ENCODE data around the gene ZHX3. TPM values are rescaled to one million over a fixed set of nuclear protein-coding genes. Genes with fewer than 3 reads are reported as not detected.

The ZHX3 gene
- total RNA-seq, 1 donor from 2014 or later = 21.1 TPM

GRCh38 chr20:41293269-41294037 is 24.1 kb downstream of the ZHX3 start:
- no peak for ATAC-seq

- no peak for ATAC-seq
These were observed 26.6 kb downstream of the ZHX3 start for GRCh38 chr20:41290804-41291389.

DNA sequence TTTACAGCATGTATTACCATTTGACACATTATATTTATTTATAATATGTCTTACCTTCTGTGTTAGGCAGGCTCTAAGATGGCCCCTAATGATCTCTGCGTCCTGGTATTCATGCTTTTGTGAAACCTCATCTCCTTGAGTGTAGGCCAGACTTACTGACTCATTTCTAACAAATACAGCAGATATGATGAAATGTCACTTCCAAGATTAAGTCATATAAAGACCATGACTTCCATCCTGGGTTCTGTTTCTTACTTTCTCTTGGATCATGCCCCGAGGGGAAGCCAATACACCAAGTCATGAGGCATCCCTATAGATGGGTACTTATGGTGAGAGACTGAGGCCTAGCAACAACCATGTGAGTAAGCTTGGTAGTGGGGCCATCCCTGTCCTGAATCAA is 30.2 kb downstream of the ZHX3 start:
- peak; percentile 59 for ATAC-seq

DNA sequence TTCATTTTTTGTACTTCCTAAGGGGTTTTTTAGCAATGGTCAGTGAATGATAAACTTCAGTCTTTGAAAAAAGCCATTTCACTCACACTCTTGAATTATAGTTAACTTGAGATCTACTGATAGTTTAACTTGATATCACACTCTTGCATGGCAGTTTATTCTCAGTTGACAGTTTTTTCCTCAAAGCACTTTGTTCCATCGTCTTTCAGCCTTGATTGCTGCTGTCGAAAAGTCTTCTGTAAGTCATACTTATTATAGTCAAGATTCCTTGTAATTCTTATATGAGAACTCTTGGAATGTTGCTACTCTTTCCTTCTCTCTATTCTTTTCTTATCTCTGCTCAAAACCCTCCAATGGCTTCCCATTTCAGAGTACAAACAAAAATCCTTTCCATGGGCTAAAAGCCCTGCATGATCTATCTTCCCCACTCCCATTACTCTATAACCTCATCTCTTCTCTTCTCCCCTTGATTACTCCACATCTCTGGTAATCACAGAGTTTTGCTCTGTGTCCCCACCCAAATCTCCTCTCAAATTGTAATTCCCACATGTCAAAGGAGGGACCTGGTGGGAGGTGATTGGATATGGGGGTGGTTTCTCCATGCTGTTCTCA is 31.2 kb downstream of the ZHX3 start:
- no peak for ATAC-seq

DNA sequence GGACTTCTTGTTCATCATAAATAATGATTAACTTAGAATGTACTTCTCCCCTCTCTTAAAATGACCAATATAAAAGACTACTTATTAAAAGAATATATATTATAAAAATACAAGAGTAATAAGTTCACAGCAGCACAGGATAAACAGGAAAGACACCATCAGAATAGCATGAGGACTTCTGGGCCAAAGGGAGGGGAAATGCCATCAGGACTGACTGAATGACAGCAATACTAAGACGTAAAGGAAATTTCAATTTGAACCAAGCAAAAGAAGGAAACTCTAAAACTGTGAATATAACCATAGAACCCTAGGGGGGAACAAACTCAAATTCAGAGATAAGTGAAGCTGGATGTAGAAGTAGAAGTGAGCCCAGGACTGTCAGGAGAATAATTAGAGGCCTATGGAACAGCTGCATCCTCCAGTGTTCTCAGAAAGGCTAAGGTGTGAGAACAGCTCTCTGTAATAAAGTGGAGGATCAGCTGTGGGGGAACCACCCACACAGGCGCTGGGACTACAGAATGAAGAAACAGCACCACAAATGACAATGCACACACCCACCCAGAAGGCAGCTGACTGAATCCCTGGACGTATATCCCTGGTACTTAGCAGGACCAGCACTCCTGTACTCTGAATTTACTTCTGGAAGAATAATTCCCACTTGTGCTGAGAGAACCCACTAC is 37.8 kb downstream of the ZHX3 start:
- no peak for ATAC-seq

DNA sequence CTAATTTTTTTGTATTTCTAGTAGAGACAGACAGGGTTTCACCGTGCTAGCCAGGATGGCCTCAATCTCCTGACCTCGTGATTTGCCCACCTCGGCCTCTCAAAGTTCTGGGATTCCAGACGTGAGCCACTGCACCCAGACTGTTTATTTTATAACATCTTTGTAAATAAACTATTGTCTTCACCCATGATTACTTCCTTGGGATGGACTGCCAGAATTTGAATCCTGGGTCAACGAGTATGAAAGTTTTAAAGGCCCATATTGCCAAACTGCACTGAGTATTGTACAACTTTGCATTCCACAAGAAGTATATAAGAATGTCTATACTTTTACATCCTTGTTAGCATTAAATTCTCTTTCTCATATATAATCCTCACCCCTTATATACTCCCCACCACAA is 38.6 kb downstream of the ZHX3 start:
- ATAC-seq = no peak

GRCh38 chr20:41277049-41277448 is 40.5 kb downstream of the ZHX3 start:
- no peak for ATAC-seq

- no peak for ATAC-seq
These were observed 41.2 kb downstream of the ZHX3 start for GRCh38 chr20:41276317-41276751.

DNA sequence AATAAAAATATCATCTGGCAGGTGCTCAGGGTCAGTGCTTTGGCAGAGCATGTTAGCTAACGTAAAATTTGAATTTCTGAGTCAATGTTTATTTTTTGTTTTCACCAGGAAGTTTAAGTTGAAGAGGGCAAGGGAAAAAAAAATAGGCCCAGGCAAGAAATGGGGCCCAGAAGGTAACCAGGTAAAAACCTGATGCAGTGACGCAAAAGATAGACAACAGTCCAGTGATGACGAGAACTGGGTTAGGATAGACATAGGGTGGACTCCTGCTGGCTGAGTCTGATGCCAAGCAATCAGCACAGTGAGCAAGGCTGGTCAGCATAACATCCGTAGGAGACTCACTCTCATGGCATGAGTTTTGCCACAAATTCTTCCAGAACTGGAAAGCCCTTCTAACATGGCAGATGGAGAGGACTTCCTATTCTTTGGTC is 42.2 kb downstream of the ZHX3 start:
- no peak for ATAC-seq

GRCh38 chr20:41274152-41274551 is 43.4 kb downstream of the ZHX3 start:
- no peak for ATAC-seq

GRCh38 chr20:41273445-41273844 is 44.1 kb downstream of the ZHX3 start:
- no peak for ATAC-seq

GRCh38 chr20:41272339-41272738 is 45.2 kb downstream of the ZHX3 start:
- ATAC-seq = no peak

GRCh38 chr20:41268917-41269652 is 48.4 kb downstream of the ZHX3 start:
- no peak for ATAC-seq

- peak; percentile 74 for ATAC-seq
These were observed 49.1 kb downstream of the ZHX3 start for GRCh38 chr20:41268402-41268801.

DNA sequence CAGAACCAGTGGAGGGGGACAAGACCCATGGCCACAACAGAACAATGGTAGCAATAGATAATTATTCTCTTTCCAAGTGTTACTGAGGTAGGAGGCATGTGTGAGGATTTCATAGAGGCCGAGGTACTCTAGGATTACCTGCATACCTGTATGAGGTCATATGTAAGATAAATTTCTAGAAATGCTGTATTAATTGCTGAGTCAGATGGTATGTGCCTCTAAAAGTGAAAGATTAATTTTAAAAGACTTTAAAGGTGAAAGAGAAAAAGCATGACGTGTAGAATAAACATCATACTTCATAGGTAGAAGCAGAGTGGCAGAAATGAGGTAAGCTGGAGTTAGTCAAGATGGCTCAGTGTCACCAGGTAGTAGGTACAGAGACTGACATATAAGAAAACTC is 51.6 kb downstream of the ZHX3 start:
- ATAC-seq = no peak

- ATAC-seq = no peak
These were observed 52.7 kb downstream of the ZHX3 start for GRCh38 chr20:41264819-41265218.

DNA sequence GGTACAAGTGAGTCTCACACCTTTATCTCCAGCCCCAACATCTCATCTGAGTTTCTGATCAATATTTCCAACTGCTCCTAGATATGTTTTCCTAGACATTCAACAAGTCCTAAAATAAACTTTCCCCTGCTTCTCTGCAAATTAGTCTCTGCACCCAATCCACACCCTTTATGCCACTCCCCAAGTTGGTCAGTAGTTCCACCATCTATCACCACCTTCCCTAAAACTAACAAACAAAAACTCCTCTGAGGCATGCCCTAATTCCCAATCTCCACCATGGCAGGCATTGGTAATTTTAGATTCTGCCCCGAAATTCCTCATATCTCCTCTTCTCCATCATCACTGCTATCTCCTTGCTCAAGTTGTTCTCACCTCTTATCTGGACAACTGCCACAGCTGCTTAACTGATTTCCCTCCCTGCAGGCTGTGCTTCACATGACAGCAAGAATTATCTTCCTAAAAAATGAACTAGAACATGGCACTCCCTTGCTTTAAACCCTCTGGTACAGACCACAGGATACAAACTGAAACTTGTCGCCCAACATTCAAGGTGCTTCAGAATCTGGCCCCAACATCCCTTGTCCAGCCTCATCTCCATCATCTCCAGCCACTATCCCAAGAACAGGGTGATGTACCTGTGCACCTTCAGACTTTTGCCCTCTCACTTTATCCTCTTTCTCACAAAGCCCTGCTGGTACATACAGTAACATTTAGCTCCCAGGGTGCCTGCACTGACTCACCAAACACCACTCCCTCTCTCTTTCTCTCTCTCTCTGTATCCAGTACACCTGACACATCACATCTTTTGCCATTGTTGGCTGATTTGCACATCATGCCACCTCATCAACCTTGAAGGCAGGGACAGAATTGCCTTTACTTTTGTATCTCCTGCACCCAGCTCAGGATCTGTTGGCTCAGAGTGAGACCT is 55.5 kb downstream of the ZHX3 start:
- peak; percentile 96 for ATAC-seq

- ATAC-seq = no peak
These were observed 56.3 kb downstream of the ZHX3 start for GRCh38 chr20:41261260-41261659.

GRCh38 chr20:41260734-41261220 is 56.8 kb downstream of the ZHX3 start:
- no peak for ATAC-seq

DNA sequence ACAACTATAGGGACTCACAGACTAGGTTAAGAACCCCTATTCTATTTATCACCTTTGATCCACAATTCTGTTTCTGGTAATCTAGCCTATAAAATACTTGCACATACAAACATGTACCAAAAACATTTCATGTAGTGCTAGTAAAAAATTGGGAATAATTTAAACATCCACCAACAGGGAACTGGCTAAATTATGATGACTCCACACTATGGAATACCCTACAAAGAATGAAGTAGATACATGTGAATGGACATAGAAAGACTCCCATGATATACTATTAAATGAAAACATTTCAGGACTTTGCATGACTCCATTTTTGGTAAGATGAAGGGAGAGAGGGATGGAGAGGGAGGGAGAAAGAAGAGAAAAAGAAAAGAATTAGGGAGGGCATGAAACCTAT is 58.2 kb downstream of the ZHX3 start:
- no peak for ATAC-seq

DNA sequence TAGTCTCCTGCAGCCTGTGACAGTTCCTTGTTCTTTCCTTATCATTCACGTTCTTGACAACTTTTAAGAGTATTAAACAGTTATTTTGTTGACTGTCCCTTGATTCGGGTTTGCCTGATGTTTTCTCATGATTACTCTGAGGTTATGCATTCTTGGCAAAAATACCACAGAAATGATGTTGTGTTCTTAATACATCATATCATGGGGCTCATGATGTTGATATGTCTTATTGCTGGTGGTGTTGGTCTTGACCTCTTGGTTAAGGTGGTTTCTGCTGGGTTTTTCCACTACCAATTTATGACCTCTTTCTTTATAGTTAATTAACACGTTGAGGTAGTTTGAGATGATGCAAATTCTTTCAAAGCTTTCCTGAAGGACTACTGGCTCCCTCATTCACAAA is 59.1 kb downstream of the ZHX3 start:
- no peak for ATAC-seq
